GM19397 (cell line): ENCODE data around the gene CYFIP1.

ENCODE experiments used
- ATAC-seq: cut with Tn5 transposase; IDR thresholded peaks from one replicate; pipeline ENCODE4 v1.9.1; 2021; ENCODE audit warnings: mild to moderate bottlenecking, moderate library complexity; ENCODE audit not compliant: unreplicated experiment

Gene CYFIP1

DNA sequence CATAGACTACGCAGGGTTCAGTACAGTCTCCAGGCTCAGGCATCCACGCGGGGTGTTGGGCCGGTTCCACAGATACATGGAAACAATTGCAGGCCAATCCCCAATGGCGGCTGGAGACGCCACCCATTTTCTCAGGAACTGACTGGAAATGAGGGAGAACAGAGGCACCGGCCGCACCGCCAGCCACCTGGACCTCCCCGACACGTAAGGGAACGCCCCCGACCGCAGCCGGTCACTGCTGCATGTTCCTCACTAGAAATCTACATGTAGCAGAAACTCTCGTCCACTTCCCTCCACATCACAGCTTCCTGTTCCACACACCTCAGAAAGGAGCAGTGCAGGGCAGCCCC is 29.2 kb downstream of the CYFIP1 start:
- no peak for ATAC-seq

DNA sequence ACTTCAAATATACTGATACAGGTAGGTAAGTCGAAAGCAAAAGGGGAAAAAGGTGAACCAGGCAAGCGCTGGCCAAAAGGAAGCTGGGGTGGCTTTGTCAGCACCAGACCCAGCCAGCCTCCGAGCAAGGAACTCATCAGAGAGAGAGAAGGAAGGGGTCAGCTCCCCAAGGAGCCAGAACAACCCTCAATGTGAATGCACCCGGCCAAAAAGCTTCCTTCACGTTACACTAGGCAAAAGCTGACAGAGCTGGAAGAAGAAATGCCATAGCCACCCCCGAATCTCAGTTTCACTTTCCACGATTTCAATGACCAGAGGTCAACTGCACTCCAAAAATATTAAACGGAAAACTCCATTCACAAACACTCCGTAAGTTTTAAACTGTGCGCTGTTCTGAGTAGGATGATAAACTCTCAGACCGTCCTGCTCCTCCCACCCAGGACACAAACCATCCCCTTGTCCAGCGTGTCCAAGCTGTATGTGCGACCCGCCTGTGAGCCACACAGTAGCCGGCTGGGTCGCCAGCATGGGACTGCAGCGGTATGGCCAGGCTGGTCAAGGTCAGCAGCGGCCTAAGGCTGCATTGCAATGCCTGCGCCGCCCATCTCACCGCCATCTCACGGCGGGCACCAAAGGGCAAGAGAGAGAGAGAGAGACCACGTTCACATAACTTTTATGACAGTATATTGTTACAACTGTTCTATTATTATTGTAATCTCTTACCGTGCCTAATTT is 29.7 kb downstream of the CYFIP1 start:
- ATAC-seq = no peak

DNA sequence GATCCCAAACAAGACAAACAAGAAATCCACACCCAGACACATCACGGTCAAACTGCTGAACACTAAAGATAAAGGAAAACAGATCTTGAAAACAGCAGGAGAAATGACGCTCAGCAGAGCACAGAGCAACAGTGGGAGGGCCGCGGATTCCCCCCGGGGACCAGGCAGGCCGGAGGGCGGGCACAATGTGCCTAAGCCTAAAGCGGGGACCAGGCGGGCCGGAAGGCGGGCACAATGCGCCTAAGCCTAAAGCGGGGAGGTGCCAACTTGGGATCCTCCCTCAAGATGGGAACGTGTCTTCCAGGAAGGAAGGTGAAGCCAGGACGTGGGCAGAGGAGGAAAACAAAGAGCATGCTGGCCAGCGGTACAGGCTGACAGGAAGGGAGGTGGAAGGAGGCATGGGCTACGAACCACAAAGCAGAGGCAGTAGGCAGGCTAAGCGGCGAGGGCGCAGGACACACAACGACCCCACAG is 31.1 kb downstream of the CYFIP1 start:
- peak; percentile 81 for ATAC-seq

DNA sequence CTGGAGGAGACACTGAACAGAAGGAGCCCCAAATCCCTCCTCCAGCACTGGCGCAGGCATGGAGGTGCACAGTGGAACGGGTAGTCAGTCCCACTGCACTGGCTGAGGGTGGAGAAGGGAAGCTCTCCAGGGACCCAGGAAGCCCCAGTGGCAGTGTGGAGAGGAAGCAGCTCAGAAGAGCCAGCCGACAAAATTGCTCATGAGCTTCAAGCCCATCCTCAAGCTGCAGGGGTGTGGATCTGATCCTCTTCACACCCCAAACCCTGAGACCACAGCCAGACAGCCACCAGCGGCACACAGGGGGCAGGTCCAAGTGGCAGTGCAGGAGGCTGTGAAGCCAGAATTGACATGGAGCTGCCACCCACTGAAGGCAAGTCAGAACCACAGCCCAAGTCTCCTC is 32.1 kb downstream of the CYFIP1 start:
- ATAC-seq = no peak

DNA sequence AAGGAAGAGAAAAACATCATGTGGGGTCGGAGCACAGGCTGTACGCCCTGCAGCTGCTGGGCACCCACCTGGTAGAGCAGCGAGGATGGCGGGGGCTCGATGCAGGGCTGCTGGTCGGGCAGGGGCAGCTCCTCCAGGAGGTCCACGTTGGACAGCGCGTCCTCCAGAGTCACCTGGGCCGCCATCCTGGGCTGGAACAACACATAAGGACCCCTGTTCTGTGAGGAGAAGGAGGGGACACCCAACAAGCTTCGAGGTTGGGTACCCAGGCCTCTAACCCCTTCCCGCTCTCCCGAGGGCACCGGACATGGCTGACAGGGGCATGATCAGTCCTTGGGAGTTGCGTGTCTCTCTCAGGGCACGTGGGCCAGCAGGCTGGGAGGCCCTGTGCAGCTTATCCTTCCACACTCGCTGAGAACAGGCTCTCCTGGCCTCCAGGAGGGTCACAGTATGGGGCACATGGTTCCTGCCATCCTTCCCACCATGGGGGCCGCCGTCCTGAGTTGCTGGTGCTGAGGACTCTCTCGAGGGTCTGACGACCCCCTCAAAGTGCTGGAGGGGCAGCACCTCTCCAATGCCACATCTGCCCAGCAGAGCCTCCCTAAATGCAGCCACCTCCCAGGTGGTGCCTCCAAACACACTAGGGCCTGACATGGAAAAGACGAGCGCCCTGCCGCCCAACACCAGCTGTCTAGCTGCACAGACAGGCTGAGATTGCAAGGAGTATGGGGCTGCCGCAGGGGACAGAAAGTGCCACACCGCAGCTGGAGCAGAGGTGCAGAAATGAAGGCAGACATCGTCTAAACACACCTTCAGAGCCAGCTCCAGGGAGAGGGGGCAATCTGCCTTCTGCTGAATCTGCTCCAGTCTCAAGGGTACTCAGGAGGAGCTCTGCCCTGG is 32.8 kb downstream of the CYFIP1 start:
- no peak for ATAC-seq

DNA sequence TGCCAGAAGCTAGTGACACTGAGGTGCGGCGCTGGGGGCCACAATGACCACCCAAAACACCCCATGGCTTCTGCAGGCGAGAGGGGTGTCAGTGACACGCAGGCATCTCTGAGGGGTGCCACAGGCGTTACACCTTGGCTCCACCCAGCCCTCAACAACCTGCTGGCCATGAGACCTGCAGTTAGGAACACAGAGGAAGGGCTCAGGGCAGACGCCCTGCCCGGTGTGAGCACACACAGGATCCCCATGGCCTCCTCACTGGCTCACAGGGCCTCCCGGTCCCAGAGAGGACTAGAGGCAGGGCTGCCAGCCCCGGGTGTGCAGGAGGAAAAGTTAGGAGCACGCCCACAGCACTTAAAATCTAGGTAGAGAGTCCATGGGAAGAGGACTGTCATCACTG is 35.1 kb downstream of the CYFIP1 start:
- no peak for ATAC-seq

DNA sequence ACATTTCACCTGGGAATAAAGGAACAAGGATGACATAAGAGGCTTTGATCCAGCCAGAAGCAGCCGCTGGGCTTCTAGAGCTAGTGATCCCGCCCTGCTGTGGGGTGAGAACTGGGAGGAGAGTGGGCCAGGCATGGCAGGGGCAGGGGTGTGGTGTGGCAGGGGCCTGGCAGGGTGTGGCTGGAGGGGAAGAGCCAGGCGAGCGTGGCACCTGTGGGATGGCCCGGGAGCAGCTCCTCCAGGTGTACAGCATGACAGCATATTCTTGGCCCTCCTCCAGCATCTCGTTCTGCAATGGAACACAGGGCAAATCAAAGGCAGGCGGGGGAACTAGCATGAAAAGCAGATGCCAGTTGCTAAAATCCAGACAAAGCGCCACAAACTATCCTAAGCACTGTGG is 35.5 kb downstream of the CYFIP1 start:
- no peak for ATAC-seq

DNA sequence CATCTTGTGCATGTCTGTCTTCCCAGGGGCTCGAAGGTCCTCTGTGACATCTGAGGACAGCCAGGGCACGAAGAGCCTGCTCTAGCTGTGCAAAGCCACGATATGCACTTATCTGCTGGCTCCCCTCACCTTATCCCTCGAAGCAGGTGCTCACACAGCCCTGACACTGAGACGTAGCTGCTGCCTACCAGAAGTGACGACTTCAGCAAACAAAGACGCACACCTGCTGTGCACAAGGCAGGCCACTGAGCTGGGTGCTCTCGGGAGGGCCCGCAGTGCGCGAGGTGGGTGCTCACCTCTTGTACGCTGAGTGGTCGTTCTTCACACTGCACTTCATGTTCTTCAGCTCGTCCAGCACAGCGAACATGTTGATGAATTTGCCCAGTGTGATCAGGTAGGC is 37.3 kb downstream of the CYFIP1 start:
- no peak for ATAC-seq

DNA sequence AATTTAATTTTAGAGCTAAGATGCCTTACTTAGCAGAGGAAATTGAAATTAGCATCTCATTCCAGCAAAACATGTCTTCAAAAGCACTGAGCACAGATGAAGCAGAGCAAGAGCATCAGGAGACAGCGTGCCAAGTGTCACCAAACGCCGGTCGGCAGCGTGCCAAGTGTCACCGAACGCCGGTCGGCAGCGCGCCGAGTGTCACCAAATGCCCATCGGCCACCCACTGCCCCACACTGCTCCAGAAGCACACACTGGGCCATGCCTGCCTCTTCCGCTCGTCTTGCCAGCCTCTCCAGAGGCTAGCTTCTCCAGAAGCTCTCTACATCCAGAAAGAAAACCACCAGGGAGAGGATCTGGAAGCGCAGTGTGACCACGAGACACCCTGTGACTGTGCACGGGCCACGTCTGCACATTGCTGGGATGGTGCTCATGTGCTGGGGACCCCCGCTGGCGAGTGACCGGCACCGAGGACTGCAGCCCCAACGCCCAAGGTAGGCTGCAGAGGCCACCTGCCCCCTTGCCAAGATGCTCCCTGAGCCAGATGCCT is 37.8 kb downstream of the CYFIP1 start:
- ATAC-seq = no peak

DNA sequence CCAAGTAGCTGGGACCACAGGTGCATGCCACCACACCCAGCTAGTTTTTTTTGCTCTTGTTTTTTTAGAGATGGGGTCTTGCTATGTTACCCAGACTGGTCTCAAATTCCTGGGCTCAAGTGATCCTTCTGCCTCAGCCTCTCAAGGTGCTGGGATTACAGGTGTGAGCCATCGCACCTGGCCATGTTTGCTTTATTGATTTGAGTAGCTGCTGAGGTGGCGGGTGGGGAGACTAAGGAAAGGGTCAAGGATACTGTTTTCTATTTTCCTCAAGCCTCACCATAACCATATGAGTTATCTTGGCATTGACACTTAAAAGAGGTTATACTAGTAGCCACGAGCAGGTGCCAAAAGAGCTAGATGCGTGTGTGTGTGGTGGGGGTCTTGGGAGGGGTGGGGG is 39.0 kb downstream of the CYFIP1 start:
- no peak for ATAC-seq

DNA sequence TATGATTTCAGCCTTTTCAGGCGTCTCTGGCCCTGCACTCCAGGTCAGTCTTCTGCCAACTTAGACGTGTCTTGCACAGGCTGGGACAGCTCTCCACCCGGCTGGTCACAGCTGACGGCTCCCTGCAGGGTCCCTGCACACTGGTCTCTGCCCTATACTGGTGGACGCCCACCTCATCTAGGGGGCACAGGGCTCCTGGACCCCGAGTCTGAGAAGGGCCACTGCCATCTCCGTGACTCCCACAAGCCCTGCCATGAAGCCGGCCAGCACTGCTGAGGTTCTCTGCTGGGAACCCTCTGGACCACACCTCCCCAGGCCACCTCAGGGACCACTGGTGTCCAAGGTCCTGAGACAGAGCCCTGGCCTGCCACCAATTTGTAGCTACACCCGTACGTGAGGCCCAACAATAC is 40.5 kb downstream of the CYFIP1 start:
- no peak for ATAC-seq

DNA sequence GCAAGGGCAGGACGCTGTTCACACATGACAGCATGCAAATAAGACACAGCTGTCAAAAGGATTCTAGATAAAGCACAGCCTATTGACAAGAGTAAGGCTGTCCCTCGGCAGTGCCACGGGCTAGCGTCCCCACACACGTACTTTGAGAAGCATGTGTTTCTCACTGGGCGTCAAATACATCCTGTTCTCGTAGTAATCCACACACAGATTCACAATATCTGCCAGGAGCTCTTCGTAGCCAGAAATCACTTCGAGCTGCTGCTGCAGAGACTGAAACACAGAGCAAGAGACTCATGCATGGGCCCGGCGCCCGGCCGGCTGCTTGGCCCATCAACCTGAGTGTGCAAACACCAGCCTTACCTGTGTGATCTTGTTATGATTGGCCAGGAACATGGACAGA is 41.1 kb downstream of the CYFIP1 start:
- no peak for ATAC-seq

DNA sequence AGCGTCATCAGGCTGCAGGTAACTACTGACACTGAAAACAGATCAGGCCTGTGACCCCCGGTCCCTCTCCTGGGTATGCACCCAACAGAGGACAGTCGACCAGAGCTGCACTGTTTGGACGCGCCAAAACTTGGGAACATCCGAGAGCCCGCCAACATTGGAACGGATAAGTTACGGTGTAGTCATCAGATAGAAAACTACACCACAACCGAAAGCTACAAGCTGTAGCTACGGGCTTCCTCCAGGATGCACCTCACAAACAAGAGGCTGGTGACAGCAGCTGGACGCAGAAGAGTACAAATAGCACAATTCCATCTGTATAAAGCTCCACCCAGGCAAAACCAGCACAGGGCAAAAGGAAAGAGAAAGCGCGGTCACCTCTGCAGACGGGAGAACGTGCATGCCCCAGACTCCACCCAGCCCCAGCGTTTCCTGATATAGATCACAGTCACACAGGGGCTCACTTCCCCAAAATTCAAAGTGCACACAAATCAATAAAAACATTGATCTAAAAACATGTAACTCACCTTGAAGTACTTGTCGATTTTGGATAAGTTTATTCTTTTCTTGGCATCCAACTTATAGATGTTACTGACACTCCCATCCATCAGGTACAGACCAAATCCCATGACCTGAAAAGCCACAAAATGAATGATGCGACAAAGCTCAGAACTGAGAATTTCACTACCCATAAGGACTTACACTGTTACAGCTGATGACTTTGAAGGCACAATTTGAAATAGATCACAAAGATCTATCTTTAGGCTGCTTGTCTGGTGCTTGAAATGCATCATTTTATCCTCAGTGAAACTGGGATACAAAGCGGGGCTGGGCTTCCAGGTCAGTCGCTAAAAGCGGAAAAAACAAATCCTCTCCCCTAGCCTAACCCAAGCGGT is 43.3 kb downstream of the CYFIP1 start:
- ATAC-seq = peak; percentile 91

DNA sequence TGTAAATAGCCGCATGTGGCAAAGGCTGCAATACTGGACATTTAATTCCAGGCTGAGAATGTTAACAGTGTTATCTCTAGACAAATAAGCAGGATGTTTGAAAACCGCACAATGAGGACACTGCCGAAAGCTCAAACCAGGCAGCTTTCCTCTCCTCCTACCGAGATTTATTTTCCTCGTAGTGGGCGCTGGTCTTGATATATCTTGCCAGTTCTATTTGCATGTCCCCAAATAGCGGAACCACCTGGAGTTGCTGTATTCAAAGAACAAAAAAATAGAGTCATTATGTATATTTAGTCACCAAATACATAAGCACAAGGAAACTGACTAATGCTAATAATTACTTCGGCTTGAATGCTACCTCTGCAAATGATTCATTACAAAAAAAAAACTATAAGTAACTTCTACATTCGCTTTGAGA is 46.5 kb downstream of the CYFIP1 start:
- no peak for ATAC-seq

DNA sequence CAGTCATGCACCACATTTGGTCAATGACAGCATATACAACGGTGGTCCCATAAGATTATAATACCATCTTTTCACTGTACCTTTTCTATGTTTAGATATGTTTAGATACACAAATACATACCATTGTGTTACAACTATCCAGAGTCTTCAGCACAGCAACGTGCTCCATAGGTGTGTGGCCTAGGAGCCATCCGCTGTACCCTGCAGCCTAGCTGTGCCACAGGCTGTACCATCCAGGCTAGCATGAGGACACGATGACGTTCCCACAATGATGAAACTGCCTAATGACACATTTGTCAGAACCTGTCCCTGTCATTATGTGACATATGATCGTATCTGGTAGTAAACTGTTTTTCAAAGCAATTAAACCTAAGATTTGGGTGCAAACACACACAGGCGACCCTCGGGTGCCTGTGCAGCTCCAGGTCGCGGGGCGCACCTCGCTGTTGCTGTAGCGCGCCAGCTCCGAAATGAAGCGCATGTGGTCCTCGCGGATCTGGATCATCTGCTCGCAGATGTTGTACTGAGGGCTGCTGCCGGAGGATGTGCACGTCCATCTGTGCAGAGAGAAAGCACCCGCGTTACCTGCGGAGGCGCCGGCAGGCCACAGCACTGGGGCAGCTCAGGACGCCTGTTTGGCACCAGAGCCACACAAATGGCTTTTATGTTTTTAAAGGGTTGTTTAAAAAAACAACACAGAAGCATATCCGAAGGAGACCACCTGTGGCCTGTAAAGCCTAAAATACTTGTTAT is 48.2 kb downstream of the CYFIP1 start:
- no peak for ATAC-seq

DNA sequence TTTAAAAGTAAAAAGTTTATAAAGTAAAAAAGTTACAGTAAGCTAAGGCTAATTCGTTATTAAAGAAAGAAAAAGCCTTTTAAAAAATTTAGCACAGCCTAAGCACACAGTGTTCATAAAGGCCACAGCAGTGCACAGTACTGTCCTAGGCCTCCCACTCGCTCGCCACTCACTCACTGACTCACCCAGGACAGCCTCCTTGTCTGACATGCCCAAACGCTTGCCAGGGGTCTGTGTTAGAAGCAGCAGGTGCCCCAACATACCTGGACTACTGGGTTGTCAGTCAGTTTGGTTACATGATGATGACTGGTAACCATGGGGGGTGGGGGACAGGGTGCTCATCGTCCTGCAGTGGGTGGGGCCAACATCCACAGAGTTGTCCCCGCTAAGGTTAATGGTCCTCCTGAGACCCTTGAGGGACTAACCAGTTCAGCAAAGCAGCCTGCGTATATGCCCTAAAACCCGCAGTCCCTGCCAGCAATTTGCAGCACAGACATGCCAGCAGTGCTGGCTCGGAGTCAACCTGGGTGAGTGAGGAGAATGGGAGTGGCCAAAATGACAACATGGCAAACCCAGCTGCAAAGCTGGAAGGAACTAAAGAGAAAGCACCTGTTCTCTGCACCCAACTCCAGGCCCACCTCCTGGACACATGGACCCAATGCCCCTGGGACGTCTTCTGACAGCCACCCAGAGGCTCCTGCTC is 49.2 kb downstream of the CYFIP1 start:
- ATAC-seq = no peak

DNA sequence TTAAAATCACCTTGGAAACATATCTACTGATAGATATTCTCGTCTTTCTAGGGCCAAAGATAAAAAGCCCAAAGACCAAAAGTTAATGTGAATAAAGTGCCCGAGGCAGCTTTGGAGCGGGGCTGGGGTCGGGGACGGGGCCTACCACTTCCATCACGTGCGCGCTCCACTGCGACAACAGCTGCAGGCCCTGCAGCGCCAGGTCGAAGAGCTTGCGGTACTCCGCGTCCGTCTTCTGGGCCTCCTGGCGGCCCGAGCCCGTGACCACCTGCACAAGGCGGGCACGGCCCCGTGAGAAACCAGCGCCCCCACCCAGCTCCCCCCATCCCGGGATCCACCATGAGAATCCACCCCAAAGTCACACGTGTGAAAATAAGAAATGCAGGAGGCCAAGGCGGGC is 52.4 kb downstream of the CYFIP1 start:
- no peak for ATAC-seq

DNA sequence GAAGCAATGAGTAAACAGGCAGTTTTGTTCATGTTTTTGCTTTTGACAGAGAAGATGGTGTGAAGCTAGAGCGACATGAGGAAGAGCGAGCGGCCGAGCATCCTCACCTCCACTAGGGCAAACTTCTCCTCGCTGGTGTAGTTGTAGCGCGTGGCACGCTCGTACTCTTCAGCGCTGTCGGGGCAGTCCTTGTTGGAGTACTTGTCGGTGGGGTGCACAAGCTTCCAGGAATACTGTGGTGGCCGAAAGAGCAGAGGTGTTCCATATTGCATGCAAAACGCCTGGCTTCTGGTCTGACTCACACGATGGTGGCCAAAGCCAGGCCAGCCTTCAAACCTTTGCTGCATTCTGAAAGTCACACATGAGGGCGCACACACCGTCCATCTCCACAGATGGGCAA is 54.3 kb downstream of the CYFIP1 start:
- no peak for ATAC-seq

DNA sequence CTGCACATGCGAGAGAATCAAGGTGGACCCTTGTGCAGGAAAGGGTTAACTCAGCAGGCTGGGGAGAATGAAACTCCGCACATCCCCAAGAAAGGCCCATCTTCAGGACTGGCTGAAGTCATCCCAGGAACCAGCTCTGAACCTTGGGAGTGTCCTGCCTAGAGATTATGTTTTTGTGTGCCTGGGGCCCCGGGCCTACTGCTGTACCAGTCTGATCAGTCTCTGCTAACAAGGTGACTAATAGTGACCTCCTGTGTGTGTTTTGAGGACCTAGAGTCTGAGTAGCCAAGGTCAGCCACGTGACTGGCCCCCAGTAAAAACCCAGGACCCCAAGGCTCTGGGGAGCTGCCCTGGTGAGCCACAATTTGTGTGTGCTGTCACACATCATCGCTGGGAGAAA is 58.2 kb downstream of the CYFIP1 start:
- no peak for ATAC-seq

DNA sequence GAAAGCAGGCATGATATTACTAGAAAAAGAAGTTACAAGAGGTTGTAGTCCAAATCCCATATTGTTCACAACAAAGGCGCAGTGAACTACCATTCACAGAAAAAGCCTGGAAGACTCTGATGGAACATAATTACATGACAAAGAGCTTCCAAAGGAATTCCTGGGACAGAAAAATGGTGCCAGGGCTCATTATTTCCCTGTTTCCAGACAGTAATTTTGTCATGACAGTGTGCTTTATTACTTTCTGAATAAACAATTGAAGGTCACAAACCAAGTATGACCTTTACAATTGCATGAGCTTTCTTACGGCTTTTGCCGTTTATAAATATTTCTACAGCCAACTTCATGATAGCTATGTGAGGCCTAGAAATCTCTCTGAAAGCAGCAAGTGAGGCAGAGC is 61.0 kb downstream of the CYFIP1 start:
- ATAC-seq = no peak
